Naive B cell (primary cell): ENCODE measurements around the gene PEDS1. TPM values are rescaled to one million over a fixed set of nuclear protein-coding genes. Genes with fewer than 3 reads are reported as not detected.
"Not testable (repeated sequence)": the region's sequence is repeated elsewhere in the genome, so short reads cannot be mapped to it uniquely, and the experiment has no call there.

ENCODE experiments used
- ATAC-seq, 2 donors: fragments of 150-1000 bp; cut with Tn5 transposase; 2 replicates each; pipeline ENCODE4 v1.10.0; 2021; ENCODE audit warnings: low read depth in 2 of 2, mild to moderate bottlenecking in 2 of 2, moderate library complexity in 2 of 2
- DNase-seq: peaks from one replicate; pipeline ENCODE4 v3.0.0; 2022
- H3K27ac Mint-ChIP-seq, 6 donors: one replicate each; pipeline ENCODE4 v1.8.0; 2020 to 2022; ENCODE audit warnings: mild to moderate bottlenecking in 6 of 6, mixed read lengths in 6 of 6, moderate library complexity in 5 of 6, inconsistent platforms in 2 of 6
- H3K27me3 Mint-ChIP-seq, 3 donors: one replicate each; pipeline ENCODE4 v1.8.0; 2021 to 2022; ENCODE audit warnings: mixed read lengths in 3 of 3, mild to moderate bottlenecking in 1 of 3
- H3K36me3 Mint-ChIP-seq, 2 donors: one replicate each; pipeline ENCODE4 v1.8.0; 2020 to 2022; ENCODE audit warnings: mixed read lengths in 2 of 2, inconsistent platforms in 1 of 2, mild to moderate bottlenecking in 1 of 2
- H3K4me1 Mint-ChIP-seq, 3 donors: one replicate each; pipeline ENCODE4 v1.8.0; 2020 to 2022; ENCODE audit warnings: mixed read lengths in 3 of 3, inconsistent platforms in 1 of 3, mild to moderate bottlenecking in 1 of 3, moderate library complexity in 1 of 3
- H3K4me3 Mint-ChIP-seq, 8 donors: one replicate each; pipeline ENCODE4 v1.8.0; 2020 to 2022; ENCODE audit warnings: mild to moderate bottlenecking in 8 of 8, mixed read lengths in 8 of 8, moderate library complexity in 8 of 8, inconsistent platforms in 2 of 8
- H3K9me3 Mint-ChIP-seq, 7 donors: one replicate each; pipeline ENCODE4 v1.8.0; 2020 to 2022; ENCODE audit warnings: mixed read lengths in 7 of 7, mild to moderate bottlenecking in 5 of 7, inconsistent platforms in 2 of 7, moderate library complexity in 1 of 7
- polyA plus RNA-seq, 6 donors: library from polyadenylated mRNA; unstranded; fragments of 300-500 nt; fragmentation: Illumina TruSeq; gene quantifications; one replicate each; pipeline ENCODE4 v1.2.3, GENCODE V29; 2021; ENCODE audit warnings: low read depth in 6 of 6

Gene PEDS1
- polyA plus RNA-seq, 6 donors from 2014 or later, result 14.1 to 22.6 (median 16.9) TPM

DNA sequence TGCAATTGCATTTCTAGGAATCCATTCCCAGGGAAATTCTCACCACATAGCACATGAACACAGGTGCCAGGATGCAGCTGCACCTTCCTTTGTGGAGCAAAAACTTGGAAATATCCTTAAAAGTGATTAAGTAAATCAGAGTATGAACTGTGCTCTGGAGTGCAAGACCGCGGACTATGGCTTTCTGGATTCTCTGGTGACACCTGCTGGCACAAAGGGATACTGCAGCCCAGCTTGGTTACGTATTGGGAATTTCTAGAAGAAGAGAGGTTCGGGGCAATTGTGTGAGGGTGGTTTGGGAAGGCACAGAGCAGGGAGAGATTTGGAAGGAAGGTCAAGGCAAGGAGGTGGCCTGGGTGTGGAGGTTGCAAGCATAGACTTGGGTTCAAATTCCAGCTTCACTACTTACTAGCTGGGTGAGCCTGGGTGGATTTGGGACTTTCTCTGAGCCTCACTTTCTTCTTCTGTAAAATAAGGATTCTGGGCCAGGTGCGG lies 15.9 kb upstream of the PEDS1 start:
- ATAC-seq, result peak; percentile 64 to 68
- peaks cover 17 to 23% (median 21%) of the 10 kb centered on the region in 3 donors for H3K4me1 Mint-ChIP-seq
- peaks cover 14 to 39% (median 26%) of the 10 kb centered on the region in 3 donors for H3K27me3 Mint-ChIP-seq
- no peak overlapping the region for H3K27ac Mint-ChIP-seq
- peaks cover 0 to 6% (median 2%) of the 10 kb centered on the region in 7 donors for H3K9me3 Mint-ChIP-seq
- DNase-seq, result peak; percentile 65
- H3K4me3 Mint-ChIP-seq, result no peak overlapping the region
- H3K36me3 Mint-ChIP-seq, result peaks cover 4 to 7% of the 10 kb centered on the region in 2 donors

DNA sequence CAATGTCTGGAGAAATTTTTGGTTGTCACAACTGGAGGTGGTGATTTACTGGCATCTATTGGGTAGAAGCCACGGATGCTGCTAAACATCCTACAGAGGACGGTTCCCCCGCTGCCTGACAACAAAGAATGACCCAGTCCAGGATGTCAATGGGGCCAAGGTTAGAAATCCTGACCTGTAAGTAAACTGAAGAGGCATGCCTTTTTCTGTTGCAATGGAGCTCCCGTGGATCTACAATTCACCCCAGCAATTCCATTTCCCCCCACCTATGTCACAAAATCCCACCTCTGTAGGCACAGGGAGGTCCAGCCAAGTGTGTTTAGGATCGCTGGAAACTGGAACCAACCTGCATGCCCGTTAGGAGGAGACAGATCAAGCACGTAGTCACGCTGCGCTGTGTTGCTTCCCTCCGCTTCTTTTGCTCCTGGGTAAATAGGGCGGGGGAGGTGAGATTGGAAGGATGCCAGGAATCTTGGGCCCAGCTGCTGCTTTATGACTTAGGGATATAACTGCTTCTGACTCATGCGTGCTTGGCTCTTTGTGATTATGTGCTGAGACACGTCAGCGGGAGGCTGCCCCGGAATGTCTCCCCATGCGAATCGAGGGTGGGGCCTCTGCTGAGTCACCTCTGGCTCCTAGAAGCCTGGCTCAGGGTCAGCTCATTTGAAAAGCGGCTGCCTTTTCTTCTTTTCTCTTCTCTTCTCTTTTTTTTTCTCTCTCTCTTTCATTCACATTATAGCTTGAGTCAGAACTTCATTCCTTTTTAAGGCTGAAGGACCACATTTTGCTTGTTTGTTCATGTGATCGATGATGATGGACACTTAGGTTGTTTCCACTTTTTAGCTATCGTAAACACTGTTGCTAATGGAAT lies 12.4 kb upstream of the PEDS1 start:
- Mint-ChIP-seq H3K27ac (peak overlapping the region in 3 of 6 donors; percentile 16 to 21 (median 19)), H3K36me3 (peaks cover 4 to 7% of the 10 kb centered on the region in 2 donors), H3K4me1 (peaks cover 10 to 14% (median 12%) of the 10 kb centered on the region in 3 donors), H3K27me3 (peaks cover 5 to 24% (median 6%) of the 10 kb centered on the region in 3 donors), H3K9me3 (peaks cover 0 to 6% (median 2%) of the 10 kb centered on the region in 7 donors), H3K4me3 (peak overlapping the region in 7 of 8 donors; percentile 48 to 88 (median 71))
- peak; percentile 37 for DNase-seq
- ATAC-seq, result peak; percentile 85 to 86

DNA sequence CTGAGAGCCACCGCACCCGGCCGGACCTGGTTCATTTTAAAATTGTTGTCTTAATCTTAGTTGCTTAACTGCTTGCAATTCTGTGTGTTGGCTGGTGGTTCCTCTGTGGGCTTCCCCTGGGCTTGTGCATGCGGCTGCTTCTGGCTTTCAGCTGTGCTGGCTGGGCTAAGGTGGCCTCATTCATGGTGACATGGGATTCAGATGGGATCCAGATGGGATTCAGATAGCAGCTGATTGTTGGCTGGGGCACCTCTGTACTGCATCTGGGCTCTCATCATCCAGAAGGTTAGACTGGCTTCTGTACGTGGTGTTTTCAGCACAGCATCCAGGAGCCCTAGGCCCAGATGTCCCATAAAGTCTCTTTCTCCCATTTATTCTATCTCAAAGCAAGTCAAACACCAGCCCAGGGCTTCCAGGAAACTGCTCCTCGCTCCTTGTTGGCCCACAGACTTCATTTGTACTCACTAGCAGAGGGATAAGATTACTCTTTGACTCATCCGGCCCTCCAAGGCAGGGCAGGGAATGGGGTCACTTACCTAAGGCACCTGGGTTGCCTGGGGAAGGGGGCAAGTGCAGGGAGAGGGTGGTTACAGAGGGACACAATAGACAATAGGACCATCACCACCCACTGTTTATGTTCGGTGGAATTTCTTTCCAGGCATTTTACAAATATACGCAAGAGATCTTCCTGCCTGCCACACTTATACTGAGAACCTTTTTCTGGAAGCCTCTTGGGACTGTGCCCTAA lies 10.2 kb upstream of the PEDS1 start:
- peaks cover 8 to 10% (median 9%) of the 10 kb centered on the region in 3 donors for H3K4me1 Mint-ChIP-seq
- H3K27me3 Mint-ChIP-seq, result peaks cover 0 to 9% (median 0%) of the 10 kb centered on the region in 3 donors
- DNase-seq (no peak), ATAC-seq (no peak)
- H3K4me3 Mint-ChIP-seq, result no peak overlapping the region
- no peaks in the 10 kb centered on the region for H3K36me3 Mint-ChIP-seq
- no peak overlapping the region for H3K27ac Mint-ChIP-seq
- H3K9me3 Mint-ChIP-seq, result no peaks in the 10 kb centered on the region

DNA sequence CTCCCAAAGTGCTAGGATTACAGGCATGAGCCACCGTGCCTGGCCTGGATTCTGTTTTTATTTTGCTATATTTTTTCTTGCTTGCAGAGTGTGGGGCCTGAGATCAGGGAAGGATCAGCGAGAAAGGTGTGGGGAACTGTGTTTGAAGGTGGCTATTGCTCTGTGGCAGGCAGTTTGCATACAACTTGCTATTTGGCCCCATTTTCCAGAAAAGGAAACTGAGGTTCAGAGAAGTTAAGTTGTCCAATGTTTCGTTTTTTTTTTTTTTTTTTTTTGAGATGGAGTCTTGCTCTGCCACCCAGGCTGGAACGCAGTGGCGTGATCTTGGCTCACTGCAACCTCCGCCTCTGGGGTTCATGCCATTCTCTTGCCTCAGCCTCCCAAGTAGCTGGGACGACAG lies 8.0 kb upstream of the PEDS1 start:
- not testable (repeated sequence) for ATAC-seq, H3K27me3 Mint-ChIP-seq, H3K36me3 Mint-ChIP-seq, H3K4me1 Mint-ChIP-seq, H3K4me3 Mint-ChIP-seq, H3K9me3 Mint-ChIP-seq, DNase-seq
- peak overlapping the region in 2 of 6 donors; percentile 17 to 38 for H3K27ac Mint-ChIP-seq

DNA sequence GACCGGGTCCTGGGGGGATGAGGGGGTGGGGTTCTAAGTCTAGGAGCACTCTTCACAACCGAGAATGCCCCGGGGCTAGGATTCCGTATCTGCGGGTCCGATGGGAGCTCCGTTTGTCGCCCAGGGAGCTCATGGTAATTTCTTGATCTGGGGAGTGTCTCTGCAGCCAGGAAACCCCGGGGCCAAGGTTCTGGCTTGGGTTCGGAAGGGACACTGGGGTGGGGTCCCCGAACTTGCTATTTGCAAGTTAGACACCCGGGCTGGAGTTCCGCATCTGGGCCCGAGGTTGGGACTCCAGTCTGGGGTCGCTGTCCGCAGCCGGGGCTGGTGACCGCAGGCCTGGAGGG lies 397 bp downstream of the PEDS1 start:
- Mint-ChIP-seq H3K9me3 (no peaks in the 10 kb centered on the region), H3K27me3 (no peaks in the 10 kb centered on the region), H3K36me3 (no peaks in the 10 kb centered on the region), H3K27ac (peak overlapping the region in 5 of 6 donors; percentile 39 to 99 (median 87)), H3K4me3 (peak overlapping the region; percentile 74 to 93 (median 86)), H3K4me1 (peaks cover 38 to 57% (median 45%) of the 10 kb centered on the region in 3 donors)
- DNase-seq (no peak), ATAC-seq (peak; percentile 1 to 2)

DNA sequence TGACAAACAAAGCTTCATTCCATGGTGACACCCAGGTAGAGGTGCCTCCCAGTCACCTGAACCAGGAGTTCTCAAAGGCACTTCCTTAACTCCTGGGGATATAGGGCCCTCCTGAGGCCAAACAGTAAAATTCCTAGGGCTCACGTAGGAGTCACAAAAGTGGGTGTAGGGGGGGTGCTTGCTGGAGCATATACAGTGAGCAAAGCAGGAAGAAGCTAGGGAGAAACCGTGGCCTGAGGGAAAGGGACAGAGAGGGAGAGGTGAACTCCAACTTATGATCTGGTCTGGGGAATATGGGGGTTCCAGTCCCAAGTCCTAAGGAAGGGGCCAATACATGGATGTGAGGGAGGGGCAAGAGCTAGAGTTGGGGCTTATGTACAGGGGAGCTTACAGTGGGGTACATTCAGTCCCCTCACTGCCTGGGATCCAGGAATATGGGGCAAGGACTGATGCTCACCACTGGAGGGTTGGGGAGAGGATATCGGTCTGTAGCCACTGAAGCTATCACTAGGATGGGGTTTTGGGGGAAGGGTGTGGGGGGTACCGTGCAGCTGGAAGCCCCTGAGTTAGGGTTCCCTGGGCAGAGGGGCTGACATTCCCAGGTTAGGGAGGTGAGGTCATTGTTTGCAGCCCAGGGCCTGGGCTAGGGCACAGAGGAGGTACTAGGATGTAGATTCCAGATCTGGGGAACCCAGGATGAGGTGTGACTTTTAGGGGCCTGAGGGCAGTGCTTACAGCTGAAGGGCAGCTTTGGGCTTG lies 950 bp downstream of the PEDS1 start:
- Mint-ChIP-seq H3K9me3 (no peaks in the 10 kb centered on the region), H3K36me3 (no peaks in the 10 kb centered on the region), H3K27me3 (no peaks in the 10 kb centered on the region), H3K4me3 (peak overlapping the region; percentile 74 to 93 (median 86)), H3K27ac (peak overlapping the region in 5 of 6 donors; percentile 39 to 99 (median 88)), H3K4me1 (peaks cover 40 to 57% (median 50%) of the 10 kb centered on the region in 3 donors)
- no peak for ATAC-seq
- DNase-seq, result no peak

DNA sequence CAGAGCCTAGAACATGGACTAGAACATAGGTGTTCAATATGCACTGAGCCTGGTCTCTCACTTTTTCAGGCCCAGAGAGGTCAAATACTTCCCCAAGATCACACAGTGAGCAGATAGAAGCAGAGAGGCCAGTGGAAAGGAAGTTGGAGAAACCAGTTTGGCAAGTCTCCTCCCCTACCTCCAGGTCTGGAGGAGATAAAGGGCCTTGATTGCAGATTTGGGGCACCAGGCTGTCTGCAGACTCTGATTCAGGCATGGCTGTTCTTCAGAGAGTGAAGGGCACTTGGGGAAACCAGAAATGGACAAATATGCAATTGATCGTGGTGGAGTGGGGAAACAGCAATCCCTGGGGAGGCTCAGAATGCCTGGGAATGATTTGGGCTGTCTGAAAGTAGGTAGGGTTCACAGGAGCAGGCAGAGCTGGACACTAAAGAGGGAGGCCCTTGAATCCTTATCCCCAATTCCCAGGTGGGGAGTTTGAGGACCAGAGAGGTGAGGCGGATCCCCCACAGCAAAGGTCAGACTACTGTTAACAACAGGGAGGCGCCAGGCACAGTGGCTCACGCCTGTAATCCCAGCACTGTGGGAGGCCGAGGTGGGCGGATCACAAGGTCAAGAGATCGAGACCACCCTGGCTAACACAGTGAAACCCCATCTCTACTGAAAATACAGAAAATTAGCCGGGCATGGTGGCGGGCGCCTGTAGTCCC lies 2.3 kb downstream of the PEDS1 start:
- Mint-ChIP-seq H3K36me3 (no peaks in the 10 kb centered on the region), H3K27me3 (no peaks in the 10 kb centered on the region), H3K4me1 (peaks cover 51 to 70% (median 64%) of the 10 kb centered on the region in 3 donors), H3K27ac (peak overlapping the region in 5 of 6 donors; percentile 20 to 99 (median 69)), H3K4me3 (peak overlapping the region in 6 of 8 donors; percentile 22 to 91 (median 82)), H3K9me3 (no peaks in the 10 kb centered on the region)
- DNase-seq, result no peak
- ATAC-seq, result no peak

DNA sequence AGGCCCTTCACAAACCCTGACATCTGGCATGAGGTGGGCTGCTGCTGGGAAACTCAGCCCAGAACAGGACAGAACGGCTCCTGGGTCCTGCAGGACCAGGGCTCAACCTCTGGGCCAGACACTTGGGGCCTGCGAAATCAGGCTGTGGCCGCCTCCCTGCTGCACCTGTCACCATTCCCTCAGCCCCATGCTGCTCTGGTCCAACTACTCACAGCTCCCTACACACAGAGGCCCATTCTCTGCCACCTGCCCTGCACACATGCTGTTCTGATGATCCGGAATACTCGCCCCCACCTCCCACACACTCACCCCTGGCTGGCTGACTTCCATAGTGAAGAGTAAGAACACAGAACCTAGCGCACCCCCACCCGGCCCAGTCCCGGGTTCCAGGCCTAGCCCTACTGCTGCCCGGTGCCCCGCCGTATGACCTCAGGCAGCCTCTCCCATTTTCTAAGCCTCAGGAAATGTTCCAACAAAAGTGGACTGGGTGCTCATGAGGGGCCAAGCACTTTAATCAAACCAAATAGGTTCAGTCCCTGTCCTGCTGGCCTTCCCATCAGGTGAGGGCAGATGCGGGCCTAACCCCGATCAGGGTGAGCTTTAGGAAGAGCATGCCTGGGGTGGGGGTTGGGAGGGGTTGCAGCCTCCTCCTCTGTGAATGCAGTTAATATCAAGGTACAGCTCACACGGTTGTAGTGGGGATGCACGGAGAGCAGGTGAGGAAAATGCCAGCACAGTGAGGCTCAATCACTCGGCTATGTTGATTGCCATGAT lies 3.9 kb downstream of the PEDS1 start:
- Mint-ChIP-seq H3K9me3 (no peaks in the 10 kb centered on the region), H3K27me3 (no peaks in the 10 kb centered on the region), H3K27ac (peak overlapping the region in 5 of 6 donors; percentile 1 to 99 (median 56)), H3K36me3 (no peaks in the 10 kb centered on the region), H3K4me1 (peaks cover 55 to 75% (median 73%) of the 10 kb centered on the region in 3 donors), H3K4me3 (peak overlapping the region in 1 of 8 donors; percentile 47)
- DNase-seq, result no peak
- ATAC-seq, result no peak

DNA sequence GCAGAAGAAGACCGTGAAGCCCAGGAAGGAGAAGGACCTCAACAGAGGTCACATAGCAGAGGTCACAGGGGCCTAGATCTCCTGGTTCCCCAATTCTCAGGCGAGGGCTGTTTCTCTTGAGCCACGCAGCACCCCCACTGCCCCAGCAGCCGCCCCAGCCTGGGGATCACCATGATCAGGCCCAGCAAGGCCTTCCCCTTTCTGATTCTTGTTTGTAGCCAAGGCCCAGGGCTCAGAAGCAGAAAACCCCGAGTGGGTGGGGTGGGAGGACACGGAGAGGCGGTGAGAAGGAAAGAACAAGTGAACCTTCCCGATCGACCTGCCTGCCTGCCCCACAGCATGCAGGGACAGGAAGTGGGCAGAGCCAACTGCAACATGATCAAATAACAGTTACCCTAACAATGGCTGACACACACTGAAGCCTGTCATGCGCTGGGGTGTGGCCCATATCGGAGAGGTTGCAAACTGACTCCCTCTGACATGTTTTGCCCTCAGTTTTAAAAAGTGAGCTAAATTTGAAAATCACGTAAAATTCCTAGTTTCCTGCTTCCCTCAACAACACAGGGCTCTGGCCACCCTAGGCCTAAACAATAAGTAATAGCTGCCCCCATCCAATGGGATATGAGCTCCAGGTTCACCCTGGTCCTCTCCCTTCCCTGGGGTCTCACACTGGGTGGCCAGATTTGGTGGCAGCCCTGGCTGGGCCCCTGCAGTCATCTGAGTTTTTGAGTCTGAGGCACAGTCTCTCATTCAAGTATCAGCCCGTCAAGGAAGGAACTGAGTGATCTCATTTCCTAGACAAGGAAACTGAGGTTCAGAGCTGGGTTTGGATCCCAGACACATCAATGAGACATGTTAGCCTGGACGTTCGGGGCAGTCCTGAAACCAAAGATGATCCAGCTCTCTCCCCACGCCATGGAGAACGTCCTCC lies 6.5 kb downstream of the PEDS1 start:
- Mint-ChIP-seq H3K27ac (peak overlapping the region; percentile 93 to 99 (median 97)), H3K4me1 (peaks cover 51 to 65% (median 64%) of the 10 kb centered on the region in 3 donors), H3K9me3 (no peaks in the 10 kb centered on the region), H3K4me3 (peak overlapping the region; percentile 60 to 83 (median 82)), H3K27me3 (no peaks in the 10 kb centered on the region), H3K36me3 (peaks cover 0 to 14% of the 10 kb centered on the region in 2 donors)
- ATAC-seq (peak; percentile 93 to 95), DNase-seq (peak; percentile 84)

DNA sequence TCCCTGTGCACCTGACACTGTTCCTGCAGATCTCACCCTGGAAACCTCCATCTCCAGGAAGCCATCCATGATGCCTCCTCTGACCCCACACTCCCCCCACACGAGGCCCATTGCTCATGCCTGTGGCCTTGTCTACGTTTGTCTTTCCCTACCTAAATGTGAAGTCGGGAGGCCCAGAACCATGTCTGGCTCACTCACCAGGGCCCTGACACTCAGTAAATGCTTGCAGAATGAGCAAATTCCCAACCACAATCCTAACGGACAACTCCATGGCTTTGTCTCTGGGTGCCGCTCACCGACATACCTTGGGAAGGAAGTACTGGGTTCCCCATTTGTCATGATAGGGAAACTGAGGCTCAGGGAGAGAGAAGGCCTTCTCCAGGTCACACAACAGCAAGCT lies 7.3 kb downstream of the PEDS1 start:
- peaks cover 46 to 59% (median 58%) of the 10 kb centered on the region in 3 donors for H3K4me1 Mint-ChIP-seq

DNA sequence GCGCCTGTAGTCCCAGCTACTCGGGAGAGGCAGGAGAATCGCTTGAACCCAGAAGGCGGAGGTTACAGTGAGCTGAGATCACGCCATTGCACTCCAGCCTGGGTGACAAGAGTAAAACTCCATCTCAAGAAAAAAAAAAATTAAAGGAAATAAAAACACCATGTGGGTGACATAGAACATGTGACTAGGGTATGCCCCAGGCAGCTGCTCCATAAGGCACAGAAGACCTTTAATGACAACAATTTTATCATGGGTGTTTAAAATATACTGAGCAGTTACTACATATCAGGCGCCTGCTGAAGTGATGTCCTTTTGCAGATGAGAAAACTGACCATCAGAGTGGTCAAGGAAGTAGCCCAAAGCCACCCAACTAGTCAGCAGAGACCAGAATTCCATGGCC lies 8.0 kb downstream of the PEDS1 start:
- H3K4me1 Mint-ChIP-seq, result peaks cover 42 to 53% (median 52%) of the 10 kb centered on the region in 3 donors
- H3K4me3 Mint-ChIP-seq, result peak overlapping the region in 6 of 8 donors; percentile 29 to 82 (median 44)
- ATAC-seq, result no peak
- H3K27me3 Mint-ChIP-seq, result no peaks in the 10 kb centered on the region
- H3K9me3 Mint-ChIP-seq, result no peaks in the 10 kb centered on the region
- DNase-seq, result no peak
- peak overlapping the region; percentile 91 to 99 (median 97) for H3K27ac Mint-ChIP-seq
- peaks cover 0 to 19% of the 10 kb centered on the region in 2 donors for H3K36me3 Mint-ChIP-seq

More for the DNA sequence above, 7.3 kb downstream of the PEDS1 start:
- Mint-ChIP-seq H3K36me3 (peaks cover 0 to 16% of the 10 kb centered on the region in 2 donors), H3K27ac (peak overlapping the region; percentile 93 to 99 (median 97)), H3K9me3 (no peaks in the 10 kb centered on the region), H3K27me3 (no peaks in the 10 kb centered on the region), H3K4me3 (peak overlapping the region; percentile 36 to 83 (median 82))
- DNase-seq (no peak), ATAC-seq (no peak)
